Cerebellar cortex (tissue), 1 donor: Measurements from ENCODE around the gene GABARAPL1.
A peak's percentile ranks its signal among the peaks of the same experiment; 100 is the strongest.
"Not testable (repeated sequence)": the region's sequence is repeated elsewhere in the genome, so short reads cannot be mapped to it uniquely, and the experiment has no call there.

Experiments used
- DNase-seq: peaks from one replicate; pipeline ENCODE4 v3.0.0-alpha.2; 2015; ENCODE audit warnings: low spot score

Gene GABARAPL1

DNA sequence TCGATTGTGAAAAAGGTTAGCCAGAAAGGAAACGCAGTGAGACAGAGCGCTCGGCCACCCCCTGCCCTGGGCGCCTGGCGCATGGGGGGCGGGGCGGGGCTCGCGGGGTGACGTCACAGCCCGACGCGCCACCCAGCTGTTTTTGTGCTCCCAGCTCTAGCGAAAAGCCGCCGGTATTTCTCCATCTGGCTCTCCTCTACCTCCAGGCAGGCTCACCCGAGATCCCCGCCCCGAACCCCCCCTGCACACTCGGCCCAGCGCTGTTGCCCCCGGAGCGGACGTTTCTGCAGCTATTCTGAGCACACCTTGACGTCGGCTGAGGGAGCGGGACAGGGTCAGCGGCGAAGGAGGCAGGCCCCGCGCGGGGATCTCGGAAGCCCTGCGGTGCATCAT is at the start of gene GABARAPL1:
GABARAPL1 (plus strand) TSS at position 139 of the 393 bp plus-strand sequence; CDS start at position 392, 253 bp downstream.
- peak; percentile 80 for DNase-seq

DNA sequence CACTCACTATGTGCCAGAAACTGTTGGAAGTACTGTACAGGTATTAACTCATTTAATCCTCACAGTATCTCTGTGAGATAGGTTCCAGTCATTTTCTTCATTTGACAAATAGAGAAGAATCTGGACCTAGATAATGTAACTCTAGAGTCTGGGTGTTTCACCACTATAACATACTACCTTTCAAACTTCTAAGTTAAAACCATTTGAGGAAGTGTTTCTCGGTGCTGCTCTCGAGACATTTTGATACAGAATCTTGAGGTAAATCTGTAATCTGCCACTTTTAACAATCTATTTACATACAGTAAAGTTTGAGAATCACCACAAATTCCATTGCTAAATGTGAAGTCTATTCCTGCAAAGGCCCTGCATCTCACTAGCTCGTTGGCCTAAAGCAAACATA is 49.6 kb upstream of the GABARAPL1 start:
- DNase-seq: no peak

DNA sequence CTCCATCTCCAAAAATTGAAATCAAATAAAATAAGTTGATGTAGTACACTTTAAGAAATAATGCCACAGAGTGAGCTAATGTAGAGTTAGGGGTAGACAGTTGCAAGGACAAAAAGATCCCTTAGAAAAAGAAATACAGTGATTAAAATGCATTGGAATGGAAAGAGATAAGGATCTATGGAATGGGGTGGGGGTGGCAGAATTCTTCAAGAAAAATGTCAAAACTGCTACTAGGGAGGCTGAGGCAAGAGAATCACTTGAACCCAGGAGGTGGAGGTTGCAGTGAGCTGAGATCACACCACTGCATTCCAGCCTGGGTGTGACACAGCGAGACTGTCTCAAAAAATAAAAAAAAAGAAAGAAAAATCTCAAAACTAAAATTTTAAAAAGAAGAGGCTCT is 47.3 kb upstream of the GABARAPL1 start:
- DNase-seq: no peak

DNA sequence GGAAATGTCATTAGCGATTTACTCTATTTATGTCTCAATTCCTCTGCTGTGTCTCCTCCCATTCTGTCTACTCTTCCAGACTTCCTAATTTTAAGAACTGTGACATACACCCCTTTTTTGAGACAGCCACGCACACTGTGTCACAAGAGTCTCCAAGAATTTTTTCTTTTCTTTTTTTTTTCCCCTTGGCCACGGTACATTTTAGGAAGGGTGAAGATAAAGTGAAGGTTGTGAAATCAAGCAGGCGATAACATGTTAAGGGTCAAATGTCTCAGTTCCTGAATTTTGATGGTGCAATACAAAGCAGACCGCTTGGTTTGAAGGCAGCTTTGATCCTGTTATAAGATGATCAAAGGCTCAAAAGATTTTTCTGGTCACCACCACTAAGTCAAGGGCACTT is 45.1 kb upstream of the GABARAPL1 start:
- DNase-seq: no peak

DNA sequence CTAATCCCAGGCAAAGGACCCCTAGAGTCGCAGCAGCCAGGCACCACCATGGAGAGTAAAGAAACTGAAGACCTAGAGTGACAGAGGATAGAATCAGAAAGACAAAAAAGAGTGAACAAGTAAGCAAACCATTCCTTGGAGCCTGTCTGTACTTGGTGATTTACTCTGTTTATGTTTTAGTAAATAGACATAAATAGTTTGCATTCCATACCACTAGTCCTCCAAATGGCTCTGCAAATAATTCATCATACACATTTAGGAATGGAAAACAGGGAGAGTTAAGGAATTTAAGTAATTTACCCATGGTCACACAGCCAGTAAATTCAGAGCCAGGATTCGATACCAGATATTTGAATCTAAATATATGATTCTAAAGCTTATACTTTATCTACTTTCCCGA is 43.6 kb upstream of the GABARAPL1 start:
- DNase-seq: no peak

DNA sequence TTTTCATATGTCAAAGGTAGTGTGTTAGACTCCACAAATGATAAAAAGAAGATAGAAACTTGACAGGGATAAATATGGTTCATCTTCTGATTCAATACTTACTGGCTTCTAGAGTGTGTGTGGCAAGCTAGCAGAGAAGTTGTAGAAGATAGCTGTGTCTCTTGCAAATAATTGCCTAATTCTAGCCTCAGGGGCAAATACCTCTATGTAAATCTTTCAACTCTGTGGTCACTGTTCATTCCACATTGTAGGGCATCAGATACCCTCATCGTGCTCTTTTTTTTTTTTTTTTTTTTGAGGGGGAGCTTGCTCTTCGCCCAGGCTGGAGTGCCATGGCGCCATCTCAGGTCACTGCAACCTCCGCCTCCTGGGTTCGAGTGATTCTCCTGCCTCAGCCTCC is 42.5 kb upstream of the GABARAPL1 start:
- DNase-seq: no peak

DNA sequence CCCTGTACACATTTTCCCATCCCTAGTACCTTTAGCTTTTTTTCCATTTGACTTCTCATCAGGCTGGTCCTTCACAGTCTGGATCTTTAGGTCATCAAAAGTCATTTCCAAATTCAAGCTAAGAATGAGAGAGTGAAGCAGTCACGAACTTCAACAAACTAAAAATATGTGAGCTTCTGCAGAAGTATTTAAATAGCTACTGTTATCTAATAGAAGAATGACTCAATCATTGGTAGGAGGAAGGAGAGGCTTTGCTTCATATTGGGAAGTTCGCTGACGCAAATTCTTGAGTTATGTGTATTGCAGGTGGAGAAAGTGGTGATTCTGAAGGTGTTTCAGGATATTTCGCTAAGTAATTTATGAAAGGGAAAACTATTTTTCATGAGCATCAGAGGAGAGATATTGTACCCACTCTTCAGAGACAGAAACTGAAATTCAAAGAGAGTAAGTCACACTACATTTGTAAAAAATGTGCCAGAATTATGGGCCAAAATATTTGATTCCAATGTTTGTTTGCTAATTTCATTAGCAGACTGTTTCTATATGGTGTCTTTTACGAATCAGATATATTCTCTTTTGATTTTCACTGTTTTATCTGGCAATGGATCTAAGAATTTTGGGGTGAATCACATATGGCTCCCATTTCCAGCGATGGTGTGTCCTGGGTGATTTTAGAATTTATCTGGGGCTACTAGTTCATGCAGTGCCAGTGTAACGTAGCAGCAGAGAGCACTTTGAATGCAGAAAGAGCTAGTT is 40.5 kb upstream of the GABARAPL1 start, which contains the start of gene OLR1:
OLR1 (minus strand) TSS at position 160 of the 756 bp plus-strand sequence; CDS start at position 105, 55 bp downstream.
- DNase-seq: no peak

DNA sequence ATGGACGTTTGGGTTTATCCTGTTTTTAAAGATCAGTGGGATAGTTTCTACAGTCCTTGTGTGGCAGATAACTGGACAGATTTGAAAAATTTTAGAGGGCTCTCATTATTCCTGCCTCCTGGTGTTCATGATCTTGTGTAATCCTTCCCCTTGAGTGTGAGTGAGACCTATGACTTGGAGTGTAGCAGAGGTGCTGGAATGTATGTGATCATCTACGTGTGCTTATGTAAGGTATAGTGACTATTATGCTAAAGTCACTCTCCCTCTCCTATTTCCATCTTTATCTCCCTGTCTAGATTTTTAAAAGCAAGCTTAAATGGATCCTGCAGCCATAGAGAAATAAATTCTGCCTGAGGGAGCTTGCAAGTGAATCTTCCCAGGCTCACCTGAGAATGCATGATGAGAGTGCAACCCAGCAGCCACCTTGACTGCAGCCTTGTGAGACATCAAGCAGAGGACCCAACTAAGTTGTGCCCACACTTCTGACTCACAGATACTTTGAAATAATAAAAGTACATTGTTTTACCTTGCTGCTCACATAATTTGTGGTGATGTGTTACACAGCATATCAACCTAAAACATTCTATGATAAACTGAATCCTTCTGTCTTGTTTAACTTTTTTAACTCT is 37.6 kb upstream of the GABARAPL1 start:
- DNase-seq: no peak

DNA sequence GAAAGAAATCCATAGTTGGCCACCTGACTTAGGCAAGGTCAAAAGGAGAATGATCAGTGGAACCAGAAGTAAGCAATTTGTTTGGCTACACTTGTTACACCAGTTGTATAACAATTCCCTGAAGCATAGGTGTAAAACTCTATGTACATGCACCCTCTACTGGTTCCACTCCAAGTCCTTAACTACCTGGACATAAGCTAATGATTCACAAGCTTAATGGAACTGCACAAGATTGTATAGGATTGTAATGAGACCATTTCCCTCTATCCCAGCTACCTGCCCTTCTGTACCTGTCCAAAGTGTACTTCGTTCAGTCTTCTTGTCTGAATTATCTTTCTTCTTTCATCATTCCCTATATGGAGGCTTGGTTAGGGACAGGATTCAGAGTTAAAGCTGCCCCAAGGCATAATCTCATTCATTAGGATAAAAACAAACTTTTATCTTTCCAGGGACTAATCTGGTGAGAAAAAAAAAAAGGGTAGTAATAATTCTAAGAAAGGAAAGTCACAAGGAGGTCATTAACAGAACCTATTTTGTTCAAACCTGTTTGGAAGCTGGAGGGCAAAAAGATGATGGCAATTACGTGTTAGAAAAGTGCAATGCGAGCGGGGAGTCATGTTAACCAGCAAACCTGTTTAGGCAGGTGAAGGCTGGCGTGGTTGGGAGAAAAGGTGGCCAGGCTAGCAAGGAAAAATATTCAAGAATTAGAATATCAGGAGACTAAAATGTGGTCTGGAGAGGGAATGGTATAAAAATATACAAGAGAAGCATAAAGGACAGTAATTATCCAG is 36.6 kb upstream of the GABARAPL1 start:
- no peak for DNase-seq

DNA sequence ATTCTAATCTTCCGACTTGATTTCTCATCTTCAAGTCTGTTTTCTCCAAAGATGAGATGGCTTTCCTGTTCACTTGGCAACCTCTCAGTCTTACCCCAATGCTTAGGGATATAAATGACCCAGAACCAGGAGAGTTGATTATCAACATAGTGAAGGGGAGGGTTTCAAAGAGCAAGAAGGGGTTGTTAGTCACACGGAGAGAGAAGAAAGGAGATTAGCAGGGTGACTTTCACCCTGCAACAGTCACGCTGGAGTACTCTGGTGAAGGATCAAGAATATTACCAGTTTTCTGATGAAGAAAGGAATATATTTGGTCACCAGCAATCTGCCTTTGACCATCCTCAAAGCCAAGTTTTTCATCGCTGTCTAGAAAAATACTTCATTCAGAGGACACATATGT is 33.9 kb upstream of the GABARAPL1 start, which contains the start of gene TMEM52B:
TMEM52B (plus strand) TSS at position 212 of the 400 bp plus-strand sequence. CDS start 543 bp downstream, outside the sequence.
- no peak for DNase-seq

DNA sequence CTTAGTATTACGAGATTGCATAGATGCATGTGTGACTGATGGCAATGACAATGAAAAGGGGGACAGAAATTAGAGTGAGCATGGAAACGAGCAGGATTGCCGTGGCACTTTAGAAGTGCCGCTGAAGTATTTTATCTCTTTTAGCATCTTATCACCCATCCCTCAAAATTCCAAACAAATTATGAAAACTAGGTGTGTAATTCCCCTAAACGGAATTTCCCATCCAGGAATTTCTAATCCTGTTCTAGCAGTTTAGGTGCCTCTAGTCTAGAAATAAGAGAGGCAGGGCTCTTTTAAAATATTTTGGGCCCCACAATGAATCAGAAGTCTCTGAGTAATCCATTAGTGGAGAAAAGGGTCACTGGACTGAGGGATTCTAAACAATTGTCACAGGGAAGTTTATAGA is 32.9 kb upstream of the GABARAPL1 start:
- DNase-seq: no peak

DNA sequence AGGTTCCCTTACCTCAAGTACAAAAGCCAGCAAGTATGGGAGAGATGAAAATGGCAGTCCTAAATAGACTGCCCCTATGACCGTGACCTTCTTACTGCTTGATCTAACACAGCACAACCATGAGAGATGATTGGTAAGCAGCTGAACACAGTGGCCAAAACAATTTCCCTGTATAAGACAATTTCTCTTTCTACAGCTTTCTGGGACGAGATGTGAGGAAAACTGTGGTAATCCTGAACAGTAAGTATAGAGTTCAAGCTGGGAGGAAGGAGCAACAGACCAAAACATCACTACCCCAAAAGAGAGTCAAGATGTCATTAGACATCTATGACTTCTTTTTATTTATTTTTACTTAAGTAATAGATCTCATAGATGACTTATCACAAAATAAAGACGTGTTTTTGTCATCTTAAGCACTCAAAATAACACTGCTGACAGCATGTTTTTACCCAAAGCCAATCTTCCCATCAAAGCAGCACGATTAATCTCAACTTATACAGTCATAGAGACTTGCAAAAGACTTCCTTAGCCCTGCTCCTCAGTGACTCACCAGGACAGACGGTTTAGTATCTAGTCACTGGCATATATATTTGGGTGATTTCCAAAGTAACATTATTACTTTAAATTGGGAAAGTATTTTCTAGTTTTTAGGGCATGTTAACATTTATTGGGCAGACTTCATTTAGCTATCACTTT is 30.2 kb upstream of the GABARAPL1 start:
- no peak for DNase-seq

DNA sequence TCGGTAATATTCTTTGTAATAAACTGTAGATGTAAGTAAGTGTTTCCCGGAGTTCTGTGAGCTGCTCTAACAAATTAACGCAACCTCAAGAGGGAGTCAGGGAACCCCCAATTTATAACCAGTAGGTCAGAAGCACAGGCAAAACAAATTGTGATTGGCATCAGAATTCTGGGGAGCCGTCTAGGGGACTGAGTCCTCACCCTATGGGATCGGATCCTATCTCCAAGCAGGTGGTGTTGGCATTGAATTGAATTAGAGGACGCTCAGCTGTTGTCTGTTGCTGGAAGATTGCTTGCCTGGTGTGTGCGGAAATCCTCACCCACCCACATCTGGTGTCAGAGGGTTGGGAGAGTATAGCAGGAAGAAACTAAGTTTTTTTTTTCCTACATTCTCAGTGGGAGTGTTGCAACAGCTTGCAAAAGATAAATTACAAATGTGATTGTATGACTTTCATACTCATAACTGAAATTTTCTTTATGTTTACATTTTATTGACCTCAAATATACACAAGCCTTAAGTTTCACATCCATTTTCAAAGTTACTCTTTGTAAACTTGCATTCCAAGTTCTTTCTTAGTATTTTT is 28.3 kb upstream of the GABARAPL1 start:
- no peak for DNase-seq

DNA sequence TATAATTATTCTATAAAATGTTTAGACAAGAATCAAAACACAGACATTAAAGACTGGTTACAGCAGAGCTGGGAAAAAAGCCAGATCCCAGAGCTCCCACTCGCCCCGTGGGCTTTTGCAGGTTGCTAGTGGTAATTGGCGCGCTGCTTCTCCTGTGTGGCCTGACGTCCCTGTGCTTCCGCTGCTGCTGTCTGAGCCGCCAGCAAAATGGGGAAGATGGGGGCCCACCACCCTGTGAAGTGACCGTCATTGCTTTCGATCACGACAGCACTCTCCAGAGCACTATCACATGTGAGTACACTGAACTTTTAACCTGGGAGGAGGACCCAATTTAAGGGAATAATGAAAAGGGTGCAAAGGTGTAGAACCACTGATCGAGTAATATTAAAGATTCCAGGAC is 26.4 kb upstream of the GABARAPL1 start:
- DNase-seq: no peak

DNA sequence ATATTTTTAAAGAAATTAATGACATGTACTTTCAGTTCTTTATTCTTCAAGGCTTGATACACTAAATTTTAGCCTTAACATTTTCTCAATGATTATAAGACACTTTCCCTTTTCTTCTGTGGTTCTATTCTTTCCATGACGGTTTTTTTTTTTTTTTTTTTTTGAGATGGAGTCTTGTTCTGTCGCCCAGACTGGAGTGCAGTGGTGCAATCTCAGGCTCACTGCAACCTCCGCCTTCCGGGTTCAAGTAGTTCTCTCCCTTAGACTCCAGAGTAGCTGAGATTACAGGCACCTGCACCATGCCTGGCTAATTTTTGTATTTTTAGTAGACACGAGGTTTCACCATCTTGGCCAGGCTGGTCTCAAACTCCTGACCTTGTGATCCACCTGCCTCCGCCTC is 25.7 kb upstream of the GABARAPL1 start:
- not testable (repeated sequence) for DNase-seq

DNA sequence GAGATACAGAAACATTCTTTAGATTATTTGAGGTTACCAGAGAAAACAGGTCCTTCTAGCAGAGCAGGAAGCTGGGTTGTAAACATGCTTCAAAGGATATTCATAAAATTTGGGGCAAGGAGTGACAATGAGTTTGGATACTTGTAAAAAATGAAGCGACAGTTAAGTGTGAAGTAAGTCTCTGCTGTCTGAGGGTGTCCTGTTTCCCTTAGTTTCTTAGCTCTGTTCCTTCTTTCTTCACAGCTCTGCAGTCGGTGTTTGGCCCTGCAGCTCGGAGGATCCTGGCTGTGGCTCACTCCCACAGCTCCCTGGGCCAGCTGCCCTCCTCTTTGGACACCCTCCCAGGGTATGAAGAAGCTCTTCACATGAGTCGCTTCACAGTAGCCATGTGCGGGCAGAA is 23.0 kb upstream of the GABARAPL1 start:
- DNase-seq: peak; percentile 12

DNA sequence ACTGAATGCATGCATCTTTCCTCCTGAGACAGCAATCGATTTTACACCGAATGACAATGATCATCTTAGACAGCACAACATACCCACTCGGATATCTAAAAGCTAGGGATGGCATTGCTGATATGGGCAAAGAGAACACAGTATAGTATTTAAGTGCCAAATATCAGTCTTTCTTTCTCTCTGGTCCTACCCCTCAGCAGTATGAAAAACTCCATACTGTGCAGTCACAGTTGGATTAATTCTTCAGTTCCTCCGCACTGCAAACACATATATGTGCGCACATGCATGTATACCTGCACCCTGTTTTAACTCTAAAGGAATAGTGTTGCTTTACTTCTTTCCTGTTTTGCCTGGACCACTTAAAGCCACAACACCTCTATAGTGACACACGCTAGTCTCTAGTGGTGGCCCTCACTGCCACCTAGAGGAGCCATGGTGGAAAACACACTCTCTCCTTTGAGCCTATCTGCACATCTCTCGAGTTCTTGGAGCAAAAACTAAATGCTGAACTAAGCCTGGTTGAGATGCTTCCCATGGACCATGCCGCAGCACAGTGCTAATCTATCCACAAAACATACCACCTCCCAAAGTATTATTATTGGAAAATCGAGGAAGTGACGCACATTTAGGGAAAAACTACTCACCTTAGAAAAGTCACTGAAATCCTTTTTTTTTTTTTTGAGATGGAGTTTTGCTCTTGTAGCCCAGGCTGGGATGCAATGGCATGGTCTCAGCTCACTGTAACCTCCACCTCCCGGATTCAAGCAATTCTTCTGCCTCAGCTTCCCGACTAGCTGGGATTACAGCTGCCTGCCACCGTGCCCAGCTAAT is 21.9 kb upstream of the GABARAPL1 start:
- DNase-seq: peak; percentile 80

DNA sequence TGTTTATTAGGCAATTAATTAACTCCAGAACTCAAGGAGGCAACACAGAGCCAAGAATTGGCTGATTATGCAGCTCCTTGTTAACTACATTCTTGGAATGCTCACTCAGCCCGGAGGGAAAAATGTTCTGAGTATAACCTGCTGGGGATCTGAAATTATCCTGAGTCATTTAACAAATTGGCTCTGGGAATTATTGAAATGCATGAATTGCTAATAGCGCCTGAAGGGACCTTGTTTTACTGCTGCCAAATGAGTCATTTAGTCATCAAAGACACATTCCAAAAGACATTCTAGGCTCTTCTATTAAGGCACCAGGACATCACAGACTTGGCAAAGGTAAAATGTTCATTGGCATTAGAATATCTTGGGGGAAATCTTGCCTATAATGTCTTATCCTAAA is 20.8 kb upstream of the GABARAPL1 start:
- DNase-seq: no peak

DNA sequence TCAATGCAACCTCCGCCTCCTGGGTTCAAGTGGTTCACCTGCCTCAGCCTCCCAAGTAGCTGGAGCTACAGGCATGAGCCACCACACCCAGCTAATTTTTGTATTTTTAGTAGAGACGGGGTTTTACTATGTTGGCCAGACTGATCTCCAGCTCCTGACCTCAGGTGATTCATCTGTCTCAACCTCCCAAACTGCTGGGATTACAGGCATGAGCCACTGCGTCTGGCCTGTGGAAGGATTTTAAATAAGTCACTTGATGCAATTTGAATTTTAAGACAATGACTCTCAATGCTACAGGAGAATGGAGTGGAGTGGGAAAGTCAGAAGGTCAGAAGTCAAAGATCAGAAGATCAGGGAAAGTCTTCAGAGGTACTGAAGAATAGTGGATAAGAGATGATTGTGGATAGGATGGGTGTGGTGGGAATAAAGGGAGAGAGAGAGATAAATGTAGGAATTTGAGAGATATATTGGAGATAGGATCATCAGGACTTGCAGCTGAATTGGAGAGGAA is 18.5 kb upstream of the GABARAPL1 start:
- no peak for DNase-seq

DNA sequence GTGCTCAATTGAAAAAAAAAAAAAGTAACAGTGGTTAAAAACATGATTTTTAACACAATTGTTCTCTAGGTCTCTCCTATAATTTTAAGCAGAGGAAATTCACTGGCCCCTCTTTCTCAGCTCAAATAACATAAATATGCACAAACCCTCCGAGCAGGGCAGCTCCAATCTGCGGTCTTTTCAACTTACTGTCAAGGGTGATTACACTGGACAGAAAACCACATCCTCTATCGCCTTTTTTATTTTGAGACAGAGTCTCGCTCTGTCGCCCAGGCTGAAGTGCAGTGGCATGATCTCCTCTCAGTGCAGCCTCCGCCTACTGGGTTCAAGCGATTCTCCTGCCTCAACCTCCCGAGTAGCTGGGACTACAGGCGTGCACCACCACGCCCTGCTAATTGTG is 16.5 kb upstream of the GABARAPL1 start:
- no peak for DNase-seq

DNA sequence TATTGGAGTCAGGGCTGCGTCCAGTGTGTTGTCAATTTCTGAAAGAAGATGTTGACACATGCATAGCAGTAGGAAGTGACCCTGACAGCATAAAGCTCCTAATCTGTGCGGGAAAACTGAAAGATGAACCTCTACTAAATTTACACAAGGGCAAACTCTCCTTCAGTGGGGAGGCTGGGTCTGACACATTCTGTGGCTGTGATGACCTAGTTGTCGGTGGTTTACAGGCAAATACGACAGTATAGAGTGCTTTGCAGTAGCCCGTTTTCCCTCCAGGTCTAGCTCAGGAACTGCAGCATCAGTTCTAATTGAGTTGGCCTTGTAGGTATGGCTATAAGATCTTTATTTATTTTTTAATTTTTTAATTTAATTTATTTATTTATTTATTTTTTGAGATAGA is 14.8 kb upstream of the GABARAPL1 start:
- no peak for DNase-seq
